Neural cell (in vitro differentiated cells): ENCODE measurements around the gene SUSD4. TPM values are rescaled to one million over a fixed set of nuclear protein-coding genes. Genes with fewer than 3 reads are reported as not detected.

Experiments
- H2AFZ ChIP-seq: fragments of 200-600, 300-800 bp; sonication (generic), shearing (Covaris generic); 2 replicates; pipeline ENCODE4 v1.6.0; 2014; ENCODE audit warnings: low read depth, mild to moderate bottlenecking, antibody characterized with exemption, low read length, moderate library complexity
- H3F3A ChIP-seq: fragments of 200-600 bp; shearing (Covaris generic); 2 replicates; pipeline ENCODE4 v1.6.1; 2016; ENCODE audit warnings: mild to moderate bottlenecking, moderate library complexity, mixed read lengths, antibody characterized with exemption, low read length; ENCODE audit not compliant: insufficient read depth, poor library complexity, severe bottlenecking
- H3K27ac ChIP-seq: fragments of 200-600, 300-800 bp; sonication (generic), shearing (Covaris generic); 2 replicates; pipeline ENCODE4 v1.5.1; 2014; ENCODE audit warnings: mild to moderate bottlenecking, low read length, moderate library complexity
- H3K27me3 ChIP-seq: fragments of 300-800, 200-600 bp; sonication (generic), shearing (Covaris generic); 2 replicates; pipeline ENCODE4 v1.6.0; 2014; ENCODE audit warnings: mild to moderate bottlenecking, low read depth, low read length, moderate library complexity; ENCODE audit not compliant: insufficient read depth
- H3K36me3 ChIP-seq: fragments of 300-800, 200-600 bp; sonication (generic), shearing (Covaris generic); 2 replicates; pipeline ENCODE4 v1.5.1; 2014; ENCODE audit warnings: mild to moderate bottlenecking, antibody characterized with exemption, low read length, moderate library complexity; ENCODE audit not compliant: insufficient read depth
- H3K4me2 ChIP-seq: fragments of 300-800, 200-600 bp; sonication (generic), shearing (Covaris generic); 2 replicates; pipeline ENCODE4 v1.6.0; 2014; ENCODE audit warnings: mild to moderate bottlenecking, low read length
- H3K4me3 ChIP-seq: fragments of 300-800, 200-600 bp; sonication (generic), shearing (Covaris generic); 2 replicates; pipeline ENCODE4 v1.5.1; 2014; ENCODE audit warnings: mild to moderate bottlenecking, low read length, moderate library complexity
- H3K79me2 ChIP-seq: fragments of 200-600 bp; shearing (Covaris generic); replicated peaks from 2 replicates; pipeline ENCODE4 v1.6.0; 2014; ENCODE audit warnings: mild to moderate bottlenecking, low read length, moderate library complexity; ENCODE audit not compliant: insufficient read depth
- H3K9ac ChIP-seq: fragments of 300-800, 200-600 bp; sonication (generic), shearing (Covaris generic); 2 replicates; pipeline ENCODE4 v1.6.1; 2016; ENCODE audit warnings: mild to moderate bottlenecking, low read length, mixed read lengths
- H3K9me2 ChIP-seq: fragments of 200-600 bp; shearing (Covaris generic); 2 replicates; pipeline ENCODE4 v1.6.1; 2016; ENCODE audit warnings: mild to moderate bottlenecking, low read length, mixed read lengths; ENCODE audit not compliant: insufficient read depth
- H3K9me3 ChIP-seq: fragments of 200-600, 300-800 bp; sonication (generic), shearing (Covaris generic); 2 replicates; pipeline ENCODE4 v1.6.1; 2016; ENCODE audit warnings: mild to moderate bottlenecking, mixed run types, low read length, moderate library complexity, mixed read lengths
- H4K20me1 ChIP-seq: fragments of 200-600 bp; shearing (Covaris generic); 2 replicates; pipeline ENCODE4 v1.6.1; 2016; ENCODE audit warnings: mild to moderate bottlenecking, mixed run types; ENCODE audit not compliant: insufficient read depth
- EP300 ChIP-seq: fragments of 450-650 bp; conservative IDR thresholded peaks from 2 replicates; pipeline ENCODE4 v1.6.1; 2014; ENCODE audit warnings: antibody characterized with exemption, mild to moderate bottlenecking, moderate library complexity; ENCODE audit not compliant: poor library complexity, severe bottlenecking
- EZH2 ChIP-seq: fragments of 200-600, 300-800 bp; shearing (Covaris generic), sonication (generic); IDR thresholded peaks from 2 replicates; pipeline ENCODE4 v1.6.1; 2014; ENCODE audit warnings: antibody characterized with exemption, low read length, borderline replicate concordance, mild to moderate bottlenecking; ENCODE audit not compliant: insufficient read depth, poor library complexity, severe bottlenecking
- MXI1 ChIP-seq: fragments of 450-650 bp; conservative IDR thresholded peaks from 2 replicates; pipeline ENCODE4 v1.6.1; 2014; ENCODE audit warnings: antibody characterized with exemption, mild to moderate bottlenecking; ENCODE audit not compliant: poor library complexity, severe bottlenecking
- POLR2AphosphoS5 ChIP-seq: IDR thresholded peaks from 2 replicates; pipeline ENCODE4 v1.6.1; 2012
- RAD21 ChIP-seq: fragments of 450-650 bp; conservative IDR thresholded peaks from 2 replicates; pipeline ENCODE4 v1.6.1; 2014; ENCODE audit warnings: antibody characterized with exemption, mild to moderate bottlenecking, moderate library complexity
- SMC3 ChIP-seq: fragments of 450-650 bp; conservative IDR thresholded peaks from 2 replicates; pipeline ENCODE4 v1.6.1; 2014; ENCODE audit warnings: antibody characterized with exemption, mild to moderate bottlenecking, moderate library complexity; ENCODE audit not compliant: poor library complexity
- TAF1 ChIP-seq: IDR thresholded peaks from 2 replicates; pipeline ENCODE4 v1.6.1; 2012; ENCODE audit warnings: low read depth
- polyA plus RNA-seq: library from polyadenylated mRNA; depleted of rRNA; stranded (reverse); fragments of >200 nt; gene quantifications from 2 replicates; pipeline ENCODE4 v1.2.3, GENCODE V29; 2014
- TF ChIP-seq, protein P1 (sequence below): fragments of 450-650 bp; IDR thresholded peaks from 2 replicates; pipeline ENCODE4 v1.5.1; 2014; ENCODE audit warnings: antibody characterized with exemption, mild to moderate bottlenecking, moderate library complexity; ENCODE audit not compliant: poor library complexity, severe bottlenecking
- TF ChIP-seq, protein P2 (sequence below): IDR thresholded peaks from 2 replicates; pipeline ENCODE4 v1.6.1; 2012; ENCODE audit warnings: borderline replicate concordance

SUSD4 gene
- polyA plus RNA-seq, 1 donor from 2014 or later, result 31.5 TPM

DNA sequence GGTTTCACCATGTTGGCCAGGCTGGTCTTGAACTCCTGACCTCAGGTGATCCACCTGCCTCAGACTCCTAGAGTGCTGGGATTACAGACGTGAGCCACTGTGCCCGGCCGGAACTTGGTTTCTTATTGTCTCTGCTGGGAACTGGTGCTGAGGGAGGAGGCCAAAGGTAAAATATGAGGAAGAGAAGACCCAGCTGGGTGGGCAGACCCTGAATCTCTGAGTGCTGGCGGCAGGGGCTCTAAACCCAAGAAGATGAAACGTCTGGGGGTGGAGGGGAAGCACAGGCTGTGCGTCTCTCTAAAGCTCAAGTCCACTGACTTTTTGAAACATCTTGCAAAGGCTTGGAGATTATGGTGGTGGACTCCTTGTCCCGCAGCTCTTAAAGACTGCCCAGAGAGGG is 138.9 kb downstream of the SUSD4 start:
- H3K9me2 ChIP-seq, result no peaks in the 10 kb centered on the region
- TF ChIP-seq EP300 (no peak), MXI1 (no peak), EZH2 (no peak), POLR2AphosphoS5 (no peak), TAF1 (no peak), SMC3 (no peak), RAD21 (no peak)
- TF ChIP-seq, protein P1, sequence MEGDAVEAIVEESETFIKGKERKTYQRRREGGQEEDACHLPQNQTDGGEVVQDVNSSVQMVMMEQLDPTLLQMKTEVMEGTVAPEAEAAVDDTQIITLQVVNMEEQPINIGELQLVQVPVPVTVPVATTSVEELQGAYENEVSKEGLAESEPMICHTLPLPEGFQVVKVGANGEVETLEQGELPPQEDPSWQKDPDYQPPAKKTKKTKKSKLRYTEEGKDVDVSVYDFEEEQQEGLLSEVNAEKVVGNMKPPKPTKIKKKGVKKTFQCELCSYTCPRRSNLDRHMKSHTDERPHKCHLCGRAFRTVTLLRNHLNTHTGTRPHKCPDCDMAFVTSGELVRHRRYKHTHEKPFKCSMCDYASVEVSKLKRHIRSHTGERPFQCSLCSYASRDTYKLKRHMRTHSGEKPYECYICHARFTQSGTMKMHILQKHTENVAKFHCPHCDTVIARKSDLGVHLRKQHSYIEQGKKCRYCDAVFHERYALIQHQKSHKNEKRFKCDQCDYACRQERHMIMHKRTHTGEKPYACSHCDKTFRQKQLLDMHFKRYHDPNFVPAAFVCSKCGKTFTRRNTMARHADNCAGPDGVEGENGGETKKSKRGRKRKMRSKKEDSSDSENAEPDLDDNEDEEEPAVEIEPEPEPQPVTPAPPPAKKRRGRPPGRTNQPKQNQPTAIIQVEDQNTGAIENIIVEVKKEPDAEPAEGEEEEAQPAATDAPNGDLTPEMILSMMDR, result no peak
- TF ChIP-seq, protein P2, sequence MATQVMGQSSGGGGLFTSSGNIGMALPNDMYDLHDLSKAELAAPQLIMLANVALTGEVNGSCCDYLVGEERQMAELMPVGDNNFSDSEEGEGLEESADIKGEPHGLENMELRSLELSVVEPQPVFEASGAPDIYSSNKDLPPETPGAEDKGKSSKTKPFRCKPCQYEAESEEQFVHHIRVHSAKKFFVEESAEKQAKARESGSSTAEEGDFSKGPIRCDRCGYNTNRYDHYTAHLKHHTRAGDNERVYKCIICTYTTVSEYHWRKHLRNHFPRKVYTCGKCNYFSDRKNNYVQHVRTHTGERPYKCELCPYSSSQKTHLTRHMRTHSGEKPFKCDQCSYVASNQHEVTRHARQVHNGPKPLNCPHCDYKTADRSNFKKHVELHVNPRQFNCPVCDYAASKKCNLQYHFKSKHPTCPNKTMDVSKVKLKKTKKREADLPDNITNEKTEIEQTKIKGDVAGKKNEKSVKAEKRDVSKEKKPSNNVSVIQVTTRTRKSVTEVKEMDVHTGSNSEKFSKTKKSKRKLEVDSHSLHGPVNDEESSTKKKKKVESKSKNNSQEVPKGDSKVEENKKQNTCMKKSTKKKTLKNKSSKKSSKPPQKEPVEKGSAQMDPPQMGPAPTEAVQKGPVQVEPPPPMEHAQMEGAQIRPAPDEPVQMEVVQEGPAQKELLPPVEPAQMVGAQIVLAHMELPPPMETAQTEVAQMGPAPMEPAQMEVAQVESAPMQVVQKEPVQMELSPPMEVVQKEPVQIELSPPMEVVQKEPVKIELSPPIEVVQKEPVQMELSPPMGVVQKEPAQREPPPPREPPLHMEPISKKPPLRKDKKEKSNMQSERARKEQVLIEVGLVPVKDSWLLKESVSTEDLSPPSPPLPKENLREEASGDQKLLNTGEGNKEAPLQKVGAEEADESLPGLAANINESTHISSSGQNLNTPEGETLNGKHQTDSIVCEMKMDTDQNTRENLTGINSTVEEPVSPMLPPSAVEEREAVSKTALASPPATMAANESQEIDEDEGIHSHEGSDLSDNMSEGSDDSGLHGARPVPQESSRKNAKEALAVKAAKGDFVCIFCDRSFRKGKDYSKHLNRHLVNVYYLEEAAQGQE, result no peak
- no peaks in the 10 kb centered on the region for H3K27me3 ChIP-seq
- H3K79me2 ChIP-seq, result no peaks in the 10 kb centered on the region
- peaks cover 5% of the 10 kb centered on the region for H3K36me3 ChIP-seq
- H3K9ac ChIP-seq, result no peak overlapping the region
- H3F3A ChIP-seq, result no peaks in the 10 kb centered on the region
- no peak overlapping the region for H3K4me2 ChIP-seq
- no peaks in the 10 kb centered on the region for H4K20me1 ChIP-seq
- no peak overlapping the region for H3K27ac ChIP-seq
- H3K4me3 ChIP-seq, result no peak overlapping the region
- no peak overlapping the region for H2AFZ ChIP-seq
- H3K9me3 ChIP-seq, result no peaks in the 10 kb centered on the region

DNA sequence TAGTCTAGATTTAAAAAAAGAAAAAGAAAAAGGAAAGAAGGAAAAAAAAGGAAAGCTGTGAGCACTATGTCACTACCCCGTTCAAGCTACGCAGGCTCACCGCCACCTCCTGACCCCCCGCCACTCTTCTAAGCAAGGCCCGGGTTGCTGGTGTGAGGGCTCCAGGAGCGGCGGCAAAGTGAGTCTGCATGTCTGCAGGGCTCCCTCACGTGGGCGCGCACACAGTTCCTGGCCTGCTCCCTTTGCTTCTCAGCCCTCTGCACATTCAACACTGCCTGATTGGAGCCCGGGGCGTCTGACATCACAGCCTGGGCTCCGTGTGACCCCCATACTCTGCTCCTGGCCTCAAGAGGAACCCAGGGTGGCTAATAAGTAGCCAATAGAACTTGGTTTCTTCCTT is 139.5 kb downstream of the SUSD4 start:
- no peaks in the 10 kb centered on the region for H3F3A ChIP-seq
- TF ChIP-seq EZH2 (no peak), TAF1 (no peak), MXI1 (no peak), SMC3 (no peak), POLR2AphosphoS5 (no peak), EP300 (no peak), RAD21 (no peak)
- TF ChIP-seq, protein P1, result no peak
- TF ChIP-seq, protein P2, result no peak
- H3K4me3 ChIP-seq, result no peak overlapping the region
- H3K27me3 ChIP-seq, result no peaks in the 10 kb centered on the region
- H4K20me1 ChIP-seq, result no peaks in the 10 kb centered on the region
- peaks cover 5% of the 10 kb centered on the region for H3K36me3 ChIP-seq
- H3K27ac ChIP-seq, result no peak overlapping the region
- no peak overlapping the region for H3K4me2 ChIP-seq
- no peaks in the 10 kb centered on the region for H3K79me2 ChIP-seq
- no peak overlapping the region for H3K9ac ChIP-seq
- no peaks in the 10 kb centered on the region for H3K9me2 ChIP-seq
- no peak overlapping the region for H2AFZ ChIP-seq
- no peaks in the 10 kb centered on the region for H3K9me3 ChIP-seq
